Naive B cell (primary cell): Measurements from ENCODE around the gene ARHGAP6. TPM values are rescaled to one million over a fixed set of nuclear protein-coding genes. Genes with fewer than 3 reads are reported as not detected.

Source experiments
- ATAC-seq, 2 donors: fragments of 150-1000 bp; cut with Tn5 transposase; 2 replicates each; pipeline ENCODE4 v1.10.0; 2021; ENCODE audit warnings: low read depth in 2 of 2, mild to moderate bottlenecking in 2 of 2, moderate library complexity in 2 of 2
- DNase-seq: peaks from one replicate; pipeline ENCODE4 v3.0.0; 2022
- H3K27ac Mint-ChIP-seq, 6 donors: one replicate each; pipeline ENCODE4 v1.8.0; 2020 to 2022; ENCODE audit warnings: mild to moderate bottlenecking in 6 of 6, mixed read lengths in 6 of 6, moderate library complexity in 5 of 6, inconsistent platforms in 2 of 6
- H3K27me3 Mint-ChIP-seq, 3 donors: one replicate each; pipeline ENCODE4 v1.8.0; 2021 to 2022; ENCODE audit warnings: mixed read lengths in 3 of 3, mild to moderate bottlenecking in 1 of 3
- H3K36me3 Mint-ChIP-seq, 2 donors: one replicate each; pipeline ENCODE4 v1.8.0; 2020 to 2022; ENCODE audit warnings: mixed read lengths in 2 of 2, inconsistent platforms in 1 of 2, mild to moderate bottlenecking in 1 of 2
- H3K4me1 Mint-ChIP-seq, 3 donors: one replicate each; pipeline ENCODE4 v1.8.0; 2020 to 2022; ENCODE audit warnings: mixed read lengths in 3 of 3, inconsistent platforms in 1 of 3, mild to moderate bottlenecking in 1 of 3, moderate library complexity in 1 of 3
- H3K4me3 Mint-ChIP-seq, 8 donors: one replicate each; pipeline ENCODE4 v1.8.0; 2020 to 2022; ENCODE audit warnings: mild to moderate bottlenecking in 8 of 8, mixed read lengths in 8 of 8, moderate library complexity in 8 of 8, inconsistent platforms in 2 of 8
- H3K9me3 Mint-ChIP-seq, 7 donors: one replicate each; pipeline ENCODE4 v1.8.0; 2020 to 2022; ENCODE audit warnings: mixed read lengths in 7 of 7, mild to moderate bottlenecking in 5 of 7, inconsistent platforms in 2 of 7, moderate library complexity in 1 of 7
- polyA plus RNA-seq, 6 donors: library from polyadenylated mRNA; unstranded; fragments of 300-500 nt; fragmentation: Illumina TruSeq; gene quantifications; one replicate each; pipeline ENCODE4 v1.2.3, GENCODE V29; 2021; ENCODE audit warnings: low read depth in 6 of 6

ARHGAP6 gene
- polyA plus RNA-seq, 6 donors from 2014 or later = 0.05 to 0.12 (median 0.09) TPM; not detected in 2

DNA sequence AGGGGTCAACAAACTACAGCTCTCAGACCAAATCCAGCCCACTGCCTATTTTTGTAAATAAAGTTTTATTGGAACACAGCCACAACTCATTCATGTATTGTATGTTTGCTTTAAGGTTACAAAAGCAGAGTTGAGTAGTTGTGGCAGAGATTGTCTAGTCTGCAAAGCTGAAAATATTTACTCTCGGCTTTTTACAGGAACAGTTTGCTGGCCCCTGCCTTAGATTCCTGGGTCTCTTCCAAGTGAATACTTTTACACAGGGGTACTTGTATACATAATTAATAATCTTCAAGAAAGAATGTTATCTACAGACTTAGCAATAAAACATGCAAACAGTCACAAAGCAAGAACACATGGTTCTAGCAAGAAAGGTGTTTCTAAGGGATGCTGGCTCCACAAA, 218.3 kb downstream of the ARHGAP6 start:
- no peaks in the 10 kb centered on the region for H3K36me3 Mint-ChIP-seq
- DNase-seq = no peak
- H3K27me3 Mint-ChIP-seq = peaks cover 0 to 18% (median 17%) of the 10 kb centered on the region in 3 donors
- peaks cover 0 to 2% (median 0%) of the 10 kb centered on the region in 7 donors for H3K9me3 Mint-ChIP-seq
- no peak for ATAC-seq
- no peak overlapping the region for H3K27ac Mint-ChIP-seq
- H3K4me1 Mint-ChIP-seq = no peaks in the 10 kb centered on the region
- no peak overlapping the region for H3K4me3 Mint-ChIP-seq

DNA sequence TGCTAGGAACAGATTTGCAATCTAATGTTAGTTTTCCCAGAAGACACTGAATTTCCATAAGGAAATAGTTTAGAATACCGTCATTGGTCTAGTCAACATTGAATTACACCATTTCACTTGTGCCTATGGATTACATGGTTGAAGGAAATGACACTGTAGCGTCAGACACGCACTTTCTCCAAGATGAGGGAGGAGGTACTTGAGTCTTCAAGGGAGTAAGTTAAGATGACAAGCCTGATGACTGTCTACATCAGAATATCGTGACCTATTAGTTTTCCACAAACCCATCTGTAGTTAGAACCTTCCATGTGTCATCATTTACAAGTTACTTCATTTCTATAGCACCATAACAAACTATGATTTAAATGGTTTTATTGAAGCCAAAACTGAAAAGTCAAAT, 218.8 kb downstream of the ARHGAP6 start:
- peaks cover 0 to 2% (median 0%) of the 10 kb centered on the region in 7 donors for H3K9me3 Mint-ChIP-seq
- no peak for ATAC-seq
- no peaks in the 10 kb centered on the region for H3K4me1 Mint-ChIP-seq

DNA sequence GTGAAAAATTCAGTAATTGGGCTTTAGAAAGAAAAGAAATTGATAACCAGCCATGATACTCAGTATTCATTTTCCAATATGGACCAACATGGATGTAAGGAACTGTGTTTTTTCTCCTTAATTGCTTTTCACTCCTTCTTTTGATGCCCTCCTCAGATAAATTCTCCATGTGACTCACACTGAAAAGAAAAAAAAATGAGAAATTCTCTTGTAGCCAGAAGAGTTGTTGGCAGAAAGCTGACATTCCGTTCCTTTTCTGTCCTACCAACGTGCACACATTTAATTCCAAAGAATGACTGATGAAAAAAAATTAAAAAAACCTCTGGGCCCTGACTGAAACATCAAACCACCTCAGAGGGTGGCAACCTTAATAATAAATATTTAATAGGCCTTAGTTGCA, 219.4 kb downstream of the ARHGAP6 start:
- no peak for DNase-seq
- no peak for ATAC-seq
- Mint-ChIP-seq H3K9me3 (peaks cover 0 to 2% (median 0%) of the 10 kb centered on the region in 7 donors), H3K27me3 (peaks cover 0 to 18% (median 17%) of the 10 kb centered on the region in 3 donors), H3K4me1 (no peaks in the 10 kb centered on the region), H3K27ac (no peak overlapping the region), H3K36me3 (no peaks in the 10 kb centered on the region), H3K4me3 (no peak overlapping the region)

More for the DNA sequence above, 218.8 kb downstream of the ARHGAP6 start:
- Mint-ChIP-seq H3K27ac (no peak overlapping the region), H3K4me3 (no peak overlapping the region), H3K36me3 (no peaks in the 10 kb centered on the region), H3K27me3 (peaks cover 0 to 18% (median 17%) of the 10 kb centered on the region in 3 donors)
- DNase-seq = no peak

DNA sequence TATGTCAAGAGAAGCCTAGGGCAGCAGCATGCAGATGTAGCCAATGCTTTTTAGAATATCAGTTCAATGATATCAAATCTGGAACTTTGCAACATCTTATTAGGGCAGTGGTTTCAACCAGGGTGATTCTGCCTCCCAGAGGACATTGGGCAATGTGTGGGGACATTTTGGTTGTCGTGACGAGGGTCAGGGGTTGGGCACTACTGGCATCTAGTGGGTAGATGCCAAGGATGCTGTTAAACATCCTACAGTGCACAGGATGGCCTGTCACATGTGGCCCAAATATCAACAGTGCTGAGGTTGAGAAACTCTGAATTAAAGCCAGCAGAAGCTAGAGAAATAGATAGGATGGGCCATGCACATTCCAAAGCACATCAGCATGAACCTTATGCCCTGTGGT, 220.2 kb downstream of the ARHGAP6 start:
- H3K4me3 Mint-ChIP-seq = no peak overlapping the region
- no peaks in the 10 kb centered on the region for H3K4me1 Mint-ChIP-seq
- peaks cover 0 to 2% (median 0%) of the 10 kb centered on the region in 7 donors for H3K9me3 Mint-ChIP-seq
- peak; percentile 28 to 32 for ATAC-seq
- H3K36me3 Mint-ChIP-seq = no peaks in the 10 kb centered on the region
- peaks cover 0 to 21% (median 20%) of the 10 kb centered on the region in 3 donors for H3K27me3 Mint-ChIP-seq
- no peak overlapping the region for H3K27ac Mint-ChIP-seq
- no peak for DNase-seq

DNA sequence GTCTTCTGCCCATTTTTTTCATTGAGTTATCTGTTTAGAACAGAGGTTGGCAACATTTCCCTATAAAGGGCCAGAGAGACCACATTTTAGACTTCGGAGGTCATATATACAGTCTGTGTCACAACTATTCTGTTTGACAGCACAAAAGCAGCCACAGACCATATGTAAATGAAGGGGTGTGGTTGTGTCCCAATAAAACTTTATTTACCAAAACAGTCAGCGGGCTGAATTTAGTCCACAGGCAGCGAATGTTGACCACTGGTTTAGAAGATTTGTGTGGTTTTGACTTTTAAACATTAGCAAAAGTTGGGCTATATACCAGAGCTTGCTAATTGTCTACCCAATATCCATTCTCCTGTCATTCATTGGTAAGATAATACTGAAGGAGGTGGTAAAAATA, 221.7 kb downstream of the ARHGAP6 start:
- Mint-ChIP-seq H3K4me1 (no peaks in the 10 kb centered on the region), H3K9me3 (peaks cover 0 to 2% (median 0%) of the 10 kb centered on the region in 7 donors), H3K36me3 (no peaks in the 10 kb centered on the region), H3K4me3 (no peak overlapping the region), H3K27me3 (peaks cover 0 to 17% (median 17%) of the 10 kb centered on the region in 3 donors), H3K27ac (no peak overlapping the region)
- DNase-seq (no peak), ATAC-seq (no peak)

DNA sequence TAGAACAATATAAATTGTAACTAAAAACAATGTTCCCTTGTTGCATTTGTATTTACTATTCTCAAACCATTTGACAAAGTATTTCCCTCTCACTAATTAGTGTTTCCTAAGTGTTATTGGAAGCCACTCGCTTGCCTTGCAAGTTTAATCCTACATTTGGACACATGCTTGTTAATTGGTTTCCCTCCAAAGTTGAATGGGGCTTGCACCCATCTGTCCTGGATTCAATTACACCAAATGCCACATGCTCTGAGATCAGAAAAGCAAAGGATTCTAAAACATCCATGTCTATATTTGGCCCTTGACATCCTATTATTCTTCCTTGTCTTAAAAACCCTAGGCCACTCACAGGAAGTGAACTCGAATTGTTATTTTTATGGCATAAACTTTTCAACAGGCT, 225.9 kb downstream of the ARHGAP6 start:
- H3K36me3 Mint-ChIP-seq = no peaks in the 10 kb centered on the region
- H3K27me3 Mint-ChIP-seq = peaks cover 4 to 19% (median 11%) of the 10 kb centered on the region in 3 donors
- H3K9me3 Mint-ChIP-seq = peaks cover 0 to 2% (median 0%) of the 10 kb centered on the region in 7 donors
- ATAC-seq (no peak), DNase-seq (no peak)
- H3K27ac Mint-ChIP-seq = no peak overlapping the region
- H3K4me1 Mint-ChIP-seq = no peaks in the 10 kb centered on the region
- H3K4me3 Mint-ChIP-seq = no peak overlapping the region

DNA sequence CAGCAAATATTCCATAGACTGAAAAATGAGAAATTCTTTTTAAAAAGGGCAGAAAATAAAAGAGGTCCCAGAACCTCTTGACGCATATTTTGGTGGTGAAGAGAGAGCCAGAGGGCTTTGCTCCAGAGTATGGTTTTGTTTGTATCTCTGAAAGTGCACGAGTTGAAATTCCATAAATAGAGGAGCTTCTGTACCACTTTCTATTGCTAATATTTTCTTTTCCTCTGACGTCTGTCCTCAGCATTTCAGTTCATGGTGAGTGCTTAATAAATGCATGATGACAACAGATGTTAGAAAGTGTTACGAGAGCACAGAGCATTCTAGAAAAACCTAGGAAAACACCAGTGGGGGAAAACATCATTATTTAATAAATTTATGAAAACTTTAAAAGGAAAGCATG, 227.0 kb downstream of the ARHGAP6 start:
- Mint-ChIP-seq H3K9me3 (peaks cover 0 to 2% (median 0%) of the 10 kb centered on the region in 7 donors), H3K27me3 (peaks cover 4 to 28% (median 11%) of the 10 kb centered on the region in 3 donors), H3K36me3 (no peaks in the 10 kb centered on the region), H3K4me1 (no peaks in the 10 kb centered on the region), H3K27ac (no peak overlapping the region), H3K4me3 (no peak overlapping the region)
- ATAC-seq = no peak
- DNase-seq = no peak

DNA sequence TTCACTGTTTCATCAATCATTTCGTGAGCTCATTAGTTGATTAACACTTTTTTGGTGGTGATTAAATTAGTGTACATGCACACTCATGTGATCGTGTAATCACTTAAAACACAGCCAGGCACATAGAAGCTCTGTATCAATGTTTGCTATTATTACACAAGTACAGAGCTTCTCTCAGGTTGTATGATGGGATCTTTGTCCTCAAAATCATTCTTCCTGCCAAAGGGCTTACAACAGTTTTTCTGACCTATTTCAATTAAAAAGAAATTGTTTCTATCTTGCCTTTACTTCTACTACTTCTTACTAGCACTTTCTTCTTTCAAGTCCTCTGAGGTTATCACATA, 227.4 kb downstream of the ARHGAP6 start:
- H3K4me1 Mint-ChIP-seq = no peaks in the 10 kb centered on the region
- no peak overlapping the region for H3K27ac Mint-ChIP-seq

DNA sequence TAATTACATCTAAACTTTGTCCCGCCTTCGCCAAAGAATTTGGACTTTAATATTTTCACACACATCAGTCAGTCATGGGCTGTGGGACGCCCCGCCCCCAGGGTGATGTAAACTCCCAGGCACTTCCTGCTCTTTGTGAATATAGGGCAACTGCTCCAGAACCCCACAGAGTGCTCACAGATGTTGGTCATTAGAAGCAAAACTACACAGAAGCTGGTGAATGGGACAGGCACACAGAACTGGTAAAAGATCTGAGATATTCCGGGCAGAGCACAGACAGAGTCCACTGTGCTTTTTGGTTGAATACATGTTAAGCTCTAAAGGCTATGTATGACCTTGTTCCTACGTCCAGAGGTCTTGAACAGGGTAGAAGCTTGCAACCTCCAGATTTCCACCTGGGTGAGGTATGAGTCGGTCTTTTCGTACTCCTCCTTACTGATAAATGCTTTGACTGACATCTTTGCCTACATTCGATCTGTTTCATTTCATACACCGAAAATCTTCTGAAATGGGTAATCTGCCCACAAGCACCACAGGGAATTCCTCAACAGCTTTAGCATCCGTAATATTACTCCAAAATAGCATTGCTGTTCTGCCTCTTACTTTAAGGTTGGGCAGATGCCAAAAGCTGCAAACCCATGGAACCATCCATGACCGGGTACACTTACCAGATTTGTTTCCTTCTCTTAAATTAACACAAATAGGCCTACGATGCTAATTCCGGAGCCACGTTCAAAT, 227.9 kb downstream of the ARHGAP6 start:
- no peak overlapping the region for H3K4me3 Mint-ChIP-seq
- no peak for ATAC-seq
- H3K27me3 Mint-ChIP-seq = peaks cover 8 to 37% (median 15%) of the 10 kb centered on the region in 3 donors
- H3K9me3 Mint-ChIP-seq = peaks cover 0 to 2% (median 0%) of the 10 kb centered on the region in 7 donors
- no peaks in the 10 kb centered on the region for H3K36me3 Mint-ChIP-seq
- H3K4me1 Mint-ChIP-seq = no peaks in the 10 kb centered on the region
- H3K27ac Mint-ChIP-seq = no peak overlapping the region
- DNase-seq = no peak

More for the DNA sequence above, 227.4 kb downstream of the ARHGAP6 start:
- DNase-seq = no peak
- no peak overlapping the region for H3K4me3 Mint-ChIP-seq
- H3K9me3 Mint-ChIP-seq = peaks cover 0 to 2% (median 0%) of the 10 kb centered on the region in 7 donors
- H3K27me3 Mint-ChIP-seq = peaks cover 4 to 32% (median 11%) of the 10 kb centered on the region in 3 donors
- ATAC-seq = no peak
- no peaks in the 10 kb centered on the region for H3K36me3 Mint-ChIP-seq

DNA sequence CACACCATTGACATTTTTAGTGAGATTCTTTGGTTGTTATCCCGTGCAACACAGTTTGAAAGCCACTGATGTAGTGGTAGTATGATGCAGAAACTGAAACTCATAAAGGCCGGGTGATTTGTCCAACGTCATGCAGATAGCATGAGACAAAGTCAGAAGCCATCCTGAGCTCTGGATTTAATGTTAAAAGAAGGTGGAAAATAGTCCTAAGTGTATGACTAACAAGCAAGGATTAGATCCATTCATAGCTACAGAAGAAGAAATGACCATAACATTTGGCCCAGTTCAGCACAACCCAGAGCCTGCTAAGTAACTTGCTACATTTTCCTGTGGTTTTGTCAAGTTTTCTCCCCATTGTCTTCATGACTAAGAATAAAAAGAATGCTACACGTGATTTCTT, 230.2 kb downstream of the ARHGAP6 start:
- ATAC-seq (no peak), DNase-seq (no peak)
- Mint-ChIP-seq H3K27ac (no peak overlapping the region), H3K9me3 (no peaks in the 10 kb centered on the region), H3K4me1 (no peaks in the 10 kb centered on the region), H3K4me3 (no peak overlapping the region), H3K36me3 (no peaks in the 10 kb centered on the region), H3K27me3 (peaks cover 17 to 50% (median 21%) of the 10 kb centered on the region in 3 donors)

DNA sequence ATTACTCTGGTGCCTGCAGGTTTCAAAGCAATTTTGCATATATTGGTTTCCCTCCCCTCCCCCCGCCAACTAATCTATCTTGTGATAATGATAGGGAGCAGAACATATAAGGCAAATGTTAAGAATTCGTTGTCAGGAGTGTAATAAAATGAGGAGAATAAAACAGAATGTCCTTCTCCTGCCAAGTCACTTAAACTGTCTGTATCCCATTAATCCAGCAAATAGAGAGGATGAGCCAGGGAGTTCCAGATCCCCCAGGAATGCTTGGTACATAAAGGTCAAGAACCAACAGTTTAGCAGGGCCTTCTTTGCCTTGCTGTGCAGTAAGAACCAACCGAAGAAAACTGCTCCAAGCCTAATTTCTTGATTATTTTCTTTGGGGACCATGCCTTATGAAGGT, 231.1 kb downstream of the ARHGAP6 start:
- no peak overlapping the region for H3K27ac Mint-ChIP-seq
- DNase-seq (no peak), ATAC-seq (no peak)
- H3K27me3 Mint-ChIP-seq = peaks cover 16 to 44% (median 17%) of the 10 kb centered on the region in 3 donors
- H3K36me3 Mint-ChIP-seq = no peaks in the 10 kb centered on the region
- no peaks in the 10 kb centered on the region for H3K9me3 Mint-ChIP-seq
- no peak overlapping the region for H3K4me3 Mint-ChIP-seq
- H3K4me1 Mint-ChIP-seq = no peaks in the 10 kb centered on the region

DNA sequence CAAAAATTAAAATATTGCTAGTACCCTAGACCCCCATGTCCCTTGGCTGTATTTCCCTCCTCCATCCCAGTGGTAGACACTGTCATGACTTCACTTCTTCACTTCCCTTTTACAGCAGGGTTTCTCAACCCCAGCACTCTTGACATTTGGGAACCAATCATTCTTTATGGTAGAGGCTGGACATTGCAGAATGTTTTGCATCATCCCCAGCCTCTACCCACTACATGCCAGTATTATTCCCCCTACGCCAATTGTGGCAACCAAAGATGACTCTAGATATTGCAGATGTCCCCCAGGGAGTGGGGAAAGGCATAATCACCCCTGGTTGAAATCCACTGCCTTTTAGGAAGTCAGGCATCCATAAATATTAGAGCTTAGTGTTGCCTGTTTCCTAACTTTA, 233.9 kb downstream of the ARHGAP6 start:
- peaks cover 0 to 3% (median 0%) of the 10 kb centered on the region in 7 donors for H3K9me3 Mint-ChIP-seq
- no peak overlapping the region for H3K4me3 Mint-ChIP-seq

DNA sequence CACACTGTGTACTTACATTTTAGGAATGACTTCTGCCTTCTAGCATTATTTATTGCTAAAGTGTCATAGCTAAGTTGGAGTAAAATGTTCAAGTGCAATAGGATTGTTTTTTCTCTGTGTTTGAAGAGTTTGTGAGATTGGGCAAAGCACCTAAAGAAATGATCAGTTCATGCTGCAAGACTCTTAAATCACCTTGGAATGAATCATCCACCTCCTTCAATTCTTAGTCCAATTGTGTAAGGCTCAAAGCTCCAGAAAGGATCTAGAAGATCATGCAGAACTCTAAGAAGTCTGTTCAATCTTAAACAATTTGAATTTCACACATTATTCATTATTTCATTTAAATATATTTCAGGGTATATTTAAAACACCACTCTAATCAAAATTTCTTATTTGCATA, 235.4 kb downstream of the ARHGAP6 start:
- Mint-ChIP-seq H3K27me3 (peaks cover 13 to 36% (median 17%) of the 10 kb centered on the region in 3 donors), H3K4me1 (peaks cover 0 to 9% (median 6%) of the 10 kb centered on the region in 3 donors), H3K9me3 (peaks cover 0 to 5% (median 0%) of the 10 kb centered on the region in 7 donors), H3K36me3 (no peaks in the 10 kb centered on the region), H3K27ac (no peak overlapping the region), H3K4me3 (no peak overlapping the region)
- ATAC-seq (no peak), DNase-seq (no peak)

More for the DNA sequence above, 233.9 kb downstream of the ARHGAP6 start:
- Mint-ChIP-seq H3K36me3 (no peaks in the 10 kb centered on the region), H3K4me1 (peaks cover 0 to 7% (median 4%) of the 10 kb centered on the region in 3 donors), H3K27me3 (peaks cover 13 to 36% (median 17%) of the 10 kb centered on the region in 3 donors), H3K27ac (no peak overlapping the region)
- DNase-seq = no peak
- ATAC-seq = no peak

DNA sequence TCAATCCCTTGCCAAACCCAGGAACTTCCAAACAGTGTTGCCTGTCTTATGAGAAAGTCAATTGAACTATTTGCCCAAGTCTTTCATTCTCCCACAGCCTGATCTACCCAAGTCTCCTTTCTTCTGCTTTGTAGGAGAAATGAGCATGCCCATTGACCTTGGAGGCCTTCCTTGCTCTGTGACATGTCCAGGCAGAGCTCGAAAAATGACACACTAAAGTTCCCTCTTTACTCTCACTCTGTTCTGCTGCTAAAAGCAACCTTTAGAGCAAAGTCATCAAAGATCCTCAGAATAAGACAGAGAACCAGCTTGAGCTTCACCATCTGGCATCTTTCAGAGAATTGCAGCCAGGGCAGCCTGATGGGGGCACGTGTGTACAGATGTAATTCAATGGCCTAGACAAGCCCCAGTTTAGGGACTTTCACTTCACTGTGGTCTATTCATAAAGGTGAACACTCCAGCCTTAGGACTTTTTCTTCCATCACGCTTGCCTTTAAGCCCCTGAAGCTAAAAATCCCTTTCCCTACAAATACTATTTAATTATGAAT, 236.1 kb downstream of the ARHGAP6 start:
- Mint-ChIP-seq H3K27ac (no peak overlapping the region), H3K4me3 (no peak overlapping the region), H3K9me3 (peaks cover 0 to 5% (median 0%) of the 10 kb centered on the region in 7 donors), H3K36me3 (no peaks in the 10 kb centered on the region), H3K27me3 (peaks cover 13 to 32% (median 17%) of the 10 kb centered on the region in 3 donors), H3K4me1 (peaks cover 0 to 9% (median 6%) of the 10 kb centered on the region in 3 donors)
- DNase-seq = no peak
- ATAC-seq = no peak
